Activated CD8-positive, alpha-beta T cell treated with anti-CD3 and anti-CD28 coated beads for 36 hours (primary cell): Measurements from ENCODE around the gene GALNTL6. TPM values are rescaled to one million over a fixed set of nuclear protein-coding genes. Genes with fewer than 3 reads are reported as not detected.

ENCODE experiments used
- ATAC-seq: fragments of 200-7000 bp; cut with Tn5 transposase; one replicate; pipeline ENCODE4 v1.10.0; 2021; ENCODE audit warnings: mild to moderate bottlenecking, moderate library complexity
- CTCF ChIA-PET: fragments of 350-600 bp; sonication (Branson Sonifier 250); formaldehyde crosslinking; loops from one replicate; lab custom pipeline; 2021; ENCODE audit warnings: antibody characterized with exemption; lab: Charles Lee
- POLR2A ChIA-PET: fragments of 350-600 bp; sonication (Branson Sonifier 250); formaldehyde crosslinking; loops from one replicate; lab custom pipeline; 2021; ENCODE audit warnings: antibody characterized with exemption; lab: Charles Lee
- DNase-seq: peaks from one replicate; pipeline ENCODE4 v3.0.0-alpha.2; 2020
- H3K27ac Mint-ChIP-seq: one replicate; pipeline ENCODE4 v1.8.0; 2021; ENCODE audit warnings: mild to moderate bottlenecking, mixed read lengths
- H3K27me3 Mint-ChIP-seq: one replicate; pipeline ENCODE4 v1.8.0; 2021; ENCODE audit warnings: mixed read lengths
- H3K36me3 Mint-ChIP-seq: one replicate; pipeline ENCODE4 v1.8.0; 2021; ENCODE audit warnings: low read depth, mixed read lengths
- H3K4me1 Mint-ChIP-seq: one replicate; pipeline ENCODE4 v1.8.0; 2021; ENCODE audit warnings: low read depth, mixed read lengths
- H3K4me3 Mint-ChIP-seq: one replicate; pipeline ENCODE4 v1.8.0; 2021; ENCODE audit warnings: mild to moderate bottlenecking, moderate library complexity, mixed read lengths
- H3K9me3 Mint-ChIP-seq: one replicate; pipeline ENCODE4 v1.8.0; 2021; ENCODE audit warnings: mixed read lengths
- intact Hi-C: fragments of 100-400 bp; cut with micrococcal nuclease; formaldehyde crosslinking; loops from one replicate; pipeline ENCODE4 v1.10.0; 2022
- total RNA-seq, 2 experiments: library from RNA; stranded (reverse); gene quantifications; one replicate each; pipeline ENCODE4 v1.2.3, GENCODE V29; 2021
- TF ChIP-seq, protein P1 (sequence below): fragments of 200-600 bp; IDR thresholded peaks from one replicate; pipeline ENCODE4 v1.8.0; 2022; ENCODE audit warnings: antibody characterized with exemption, mild to moderate bottlenecking

The GALNTL6 gene
- total RNA-seq, 2 experiments from 2014 or later, result not detected

DNA sequence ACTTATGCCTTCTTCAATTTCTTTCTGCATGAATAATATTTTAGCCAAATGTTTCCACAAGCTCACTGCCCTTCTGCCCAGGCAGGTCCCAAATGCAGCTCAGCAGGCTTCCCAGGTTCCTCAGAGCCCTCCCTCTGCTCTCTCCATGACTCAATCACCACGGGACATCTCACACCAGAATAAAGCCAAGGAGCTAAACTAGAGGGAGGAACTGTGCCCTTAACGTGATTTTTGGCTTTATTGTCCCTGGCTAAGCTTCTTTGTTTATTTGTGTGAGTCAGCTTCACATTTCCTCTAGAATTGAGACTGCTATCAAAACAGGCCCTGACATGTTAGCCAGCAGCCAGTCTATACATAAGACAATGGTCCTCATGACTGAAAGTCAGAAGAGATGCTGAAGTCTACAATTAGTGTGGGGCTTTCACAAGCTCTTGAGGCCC is 1169.0 kb downstream of the GALNTL6 start:
- Mint-ChIP-seq H3K4me3 (no peak overlapping the region), H3K36me3 (no peaks in the 10 kb centered on the region), H3K27me3 (peaks cover 6% of the 10 kb centered on the region), H3K27ac (no peak overlapping the region), H3K4me1 (no peaks in the 10 kb centered on the region), H3K9me3 (no peaks in the 10 kb centered on the region)
- POLR2A ChIA-PET, result no interaction called here
- ATAC-seq (no peak), DNase-seq (no peak)
- CTCF ChIA-PET, result no interaction called here
- intact Hi-C loops, result no loop called here
- TF ChIP-seq, protein P1, sequence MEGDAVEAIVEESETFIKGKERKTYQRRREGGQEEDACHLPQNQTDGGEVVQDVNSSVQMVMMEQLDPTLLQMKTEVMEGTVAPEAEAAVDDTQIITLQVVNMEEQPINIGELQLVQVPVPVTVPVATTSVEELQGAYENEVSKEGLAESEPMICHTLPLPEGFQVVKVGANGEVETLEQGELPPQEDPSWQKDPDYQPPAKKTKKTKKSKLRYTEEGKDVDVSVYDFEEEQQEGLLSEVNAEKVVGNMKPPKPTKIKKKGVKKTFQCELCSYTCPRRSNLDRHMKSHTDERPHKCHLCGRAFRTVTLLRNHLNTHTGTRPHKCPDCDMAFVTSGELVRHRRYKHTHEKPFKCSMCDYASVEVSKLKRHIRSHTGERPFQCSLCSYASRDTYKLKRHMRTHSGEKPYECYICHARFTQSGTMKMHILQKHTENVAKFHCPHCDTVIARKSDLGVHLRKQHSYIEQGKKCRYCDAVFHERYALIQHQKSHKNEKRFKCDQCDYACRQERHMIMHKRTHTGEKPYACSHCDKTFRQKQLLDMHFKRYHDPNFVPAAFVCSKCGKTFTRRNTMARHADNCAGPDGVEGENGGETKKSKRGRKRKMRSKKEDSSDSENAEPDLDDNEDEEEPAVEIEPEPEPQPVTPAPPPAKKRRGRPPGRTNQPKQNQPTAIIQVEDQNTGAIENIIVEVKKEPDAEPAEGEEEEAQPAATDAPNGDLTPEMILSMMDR, result no peak

DNA sequence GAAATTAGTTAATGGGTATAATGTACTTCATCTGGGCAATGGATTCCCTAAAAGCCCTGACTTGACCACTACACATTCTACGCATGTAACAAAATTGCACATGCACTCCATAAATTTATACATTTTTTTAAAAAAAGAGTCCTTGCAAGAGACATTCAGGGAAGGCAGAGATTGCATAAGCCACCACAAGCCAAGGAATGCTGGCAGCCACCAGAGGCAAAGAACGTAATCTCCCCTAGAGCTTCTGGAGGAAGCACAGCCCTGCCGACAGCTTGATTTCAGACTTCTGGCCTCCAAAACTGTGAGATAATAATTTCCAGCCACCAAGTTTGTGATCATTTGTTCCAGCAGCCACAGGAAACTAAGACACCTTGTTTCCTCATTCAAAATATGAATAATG is 1169.8 kb downstream of the GALNTL6 start:
- no peaks in the 10 kb centered on the region for H3K4me1 Mint-ChIP-seq
- POLR2A ChIA-PET, result no interaction called here
- H3K4me3 Mint-ChIP-seq, result no peak overlapping the region
- H3K27me3 Mint-ChIP-seq, result peaks cover 6% of the 10 kb centered on the region
- no peak for ATAC-seq
- H3K36me3 Mint-ChIP-seq, result no peaks in the 10 kb centered on the region
- intact Hi-C loops, result no loop called here
- H3K27ac Mint-ChIP-seq, result no peak overlapping the region
- TF ChIP-seq, protein P1, result no peak
- DNase-seq, result no peak
- CTCF ChIA-PET, result no interaction called here
- H3K9me3 Mint-ChIP-seq, result peaks cover under 1% of the 10 kb centered on the region

DNA sequence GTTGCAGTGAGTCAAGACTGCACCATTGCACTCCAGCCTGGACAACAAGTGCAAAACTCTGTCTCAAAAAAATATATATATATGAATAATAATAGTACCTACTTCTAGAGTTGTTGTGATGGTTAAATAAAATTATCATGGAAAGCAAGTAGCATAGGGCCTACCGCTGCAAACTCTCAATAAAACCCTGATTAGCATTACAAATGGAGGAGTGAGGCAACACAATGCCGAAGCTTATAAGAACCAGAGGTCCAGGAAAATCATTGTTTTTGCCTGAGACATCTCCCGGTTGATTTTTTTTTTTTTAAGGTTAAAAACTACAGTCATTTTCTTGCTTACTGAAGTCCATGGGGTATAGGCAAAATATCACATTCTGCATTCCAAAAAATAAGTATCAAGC is 1170.4 kb downstream of the GALNTL6 start:
- H3K4me3 Mint-ChIP-seq, result no peak overlapping the region
- ChIA-PET CTCF (no interaction called here), POLR2A (no interaction called here)
- intact Hi-C loops, result no loop called here
- peaks cover 4% of the 10 kb centered on the region for H3K9me3 Mint-ChIP-seq
- H3K36me3 Mint-ChIP-seq, result no peaks in the 10 kb centered on the region
- no peak overlapping the region for H3K27ac Mint-ChIP-seq
- TF ChIP-seq, protein P1, result no peak
- H3K4me1 Mint-ChIP-seq, result no peaks in the 10 kb centered on the region
- peaks cover 4% of the 10 kb centered on the region for H3K27me3 Mint-ChIP-seq
- ATAC-seq, result no peak
- DNase-seq, result no peak

DNA sequence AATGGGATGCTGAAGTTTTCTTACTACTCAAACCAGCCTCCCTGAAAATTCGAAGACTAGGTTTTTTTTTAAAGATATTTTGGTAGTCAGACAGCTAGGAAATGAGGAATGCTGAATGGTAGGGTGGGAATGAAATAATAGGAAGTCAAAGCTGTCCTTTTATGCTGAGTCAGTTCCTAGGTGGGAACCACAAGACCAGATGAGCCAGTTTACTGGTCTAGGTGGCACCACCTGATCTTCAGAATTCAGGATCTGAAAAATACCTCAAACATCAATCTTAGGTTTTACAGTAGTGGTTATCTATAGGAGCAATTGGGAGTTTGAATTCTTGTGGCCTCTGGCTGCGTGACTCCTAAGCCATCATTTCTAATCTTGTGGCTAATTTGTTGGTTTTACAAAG is 1172.3 kb downstream of the GALNTL6 start:
- Mint-ChIP-seq H3K27ac (no peak overlapping the region), H3K4me3 (no peak overlapping the region), H3K9me3 (peaks cover 4% of the 10 kb centered on the region), H3K27me3 (peaks cover 3% of the 10 kb centered on the region), H3K4me1 (no peaks in the 10 kb centered on the region), H3K36me3 (no peaks in the 10 kb centered on the region)
- ATAC-seq (no peak), DNase-seq (no peak)
- TF ChIP-seq, protein P1, result no peak
- intact Hi-C loops, result no loop called here
- ChIA-PET CTCF (no interaction called here), POLR2A (interaction anchor here (0.7 kb wide), 1 partner anchor 136 kb away, joined by 3 read pairs; no protein-coding TSS in a partner anchor)

DNA sequence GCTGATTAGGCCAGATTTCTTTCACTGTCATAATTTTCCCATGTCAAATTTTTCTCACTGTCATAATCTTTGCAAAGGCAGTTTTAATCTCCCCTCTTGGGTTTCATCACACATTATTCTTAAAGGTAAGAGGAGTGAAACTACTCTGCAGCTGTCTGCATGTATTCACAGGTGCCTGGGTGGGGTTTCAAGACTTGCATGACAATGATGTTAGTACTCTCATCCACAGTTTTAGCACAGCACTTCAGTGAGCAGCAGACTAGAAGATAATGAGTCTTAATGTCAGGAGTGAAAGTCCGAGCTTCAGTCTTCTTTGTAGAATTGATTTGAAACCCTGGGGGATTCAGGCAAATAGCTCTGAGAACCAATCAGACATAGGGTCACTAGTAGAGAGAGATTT is 1172.9 kb downstream of the GALNTL6 start:
- TF ChIP-seq, protein P1, result no peak
- peaks cover 4% of the 10 kb centered on the region for H3K9me3 Mint-ChIP-seq
- H3K27ac Mint-ChIP-seq, result no peak overlapping the region
- no peaks in the 10 kb centered on the region for H3K4me1 Mint-ChIP-seq
- ATAC-seq (no peak), DNase-seq (no peak)
- intact Hi-C loops, result no loop called here
- CTCF ChIA-PET, result no interaction called here
- peaks cover 3% of the 10 kb centered on the region for H3K27me3 Mint-ChIP-seq
- H3K36me3 Mint-ChIP-seq, result no peaks in the 10 kb centered on the region
- POLR2A ChIA-PET, result no interaction called here
- H3K4me3 Mint-ChIP-seq, result no peak overlapping the region
